HepG2 (cell line): ENCODE data around the gene TXNL4A. TPM values are rescaled to one million over a fixed set of nuclear protein-coding genes. Genes with fewer than 3 reads are reported as not detected.

Experiments used
- EHMT2 ChIP-seq: fragments of 200-600 bp; sonication (generic); IDR thresholded peaks from 2 replicates; pipeline ENCODE4 v1.7.0; 2017; ENCODE audit warnings: antibody characterized with exemption, low read depth, low read length, borderline replicate concordance
- GATAD2A ChIP-seq: IDR thresholded peaks from 2 replicates; pipeline ENCODE4 v1.6.1; 2016
- IRF2 ChIP-seq: IDR thresholded peaks from 2 replicates; pipeline ENCODE4 v1.6.1; 2018; ENCODE audit warnings: missing genetic modification reagents, missing compliant biosample characterization
- LCORL ChIP-seq, 2 experiments: fragments of 450-650 bp in 1 of 2; sonication (generic) in 1 of 2; formaldehyde crosslinking in 1 of 2; IDR thresholded peaks; 2 replicates each; pipeline versions ENCODE4 v1.5.0 to v1.6.1; 2017 to 2020; ENCODE audit warnings: antibody characterized with exemption in 1 of 2, missing genetic modification reagents in 1 of 2
- RXRB ChIP-seq: IDR thresholded peaks from 2 replicates; pipeline ENCODE4 v1.6.1; 2016; ENCODE audit warnings: borderline replicate concordance, missing genetic modification reagents, missing compliant biosample characterization
- SIN3A ChIP-seq: IDR thresholded peaks from 2 replicates; pipeline ENCODE4 v1.6.1; 2011; ENCODE audit warnings: low read depth, mild to moderate bottlenecking, control low read depth, low read length, borderline replicate concordance
- SP4 ChIP-seq: sonication (generic); formaldehyde crosslinking; IDR thresholded peaks from 2 replicates; pipeline ENCODE4 v1.8.1; 2023; ENCODE audit warnings: mild to moderate bottlenecking, missing genetic modification reagents
- ZNF616 ChIP-seq: sonication (generic); formaldehyde crosslinking; IDR thresholded peaks from 2 replicates; pipeline ENCODE4 v1.5.0; 2020; ENCODE audit warnings: low read depth, mild to moderate bottlenecking, missing genetic modification reagents
- polyA plus RNA-seq, 8 experiments: library from polyadenylated mRNA; depleted of rRNA in 3 of 8; stranded (reverse) in 7 of 8; unstranded in 1 of 8; fragments of >200 nt; fragmentation: Illumina TruSeq in 4 of 8; extraction: Trizol in 4 of 8; gene quantifications; 2 replicates each; pipeline versions ENCODE4 v1.2.1 to v1.2.3, GENCODE V29; 2011 to 2016; ENCODE audit warnings: low read depth in 4 of 8, missing spikeins in 1 of 8, mixed read lengths in 1 of 8; ENCODE audit not compliant: insufficient read depth in 1 of 8
- total RNA-seq, 5 experiments: library from RNA; depleted of rRNA; stranded (reverse); fragments of >200 nt; fragmentation: Illumina TruSeq; extraction: Trizol; gene quantifications; 2 replicates each; pipeline ENCODE4 v1.2.3, GENCODE V29; 2016; ENCODE audit warnings: low read depth in 1 of 5
- TF ChIP-seq, protein P1 (sequence below): sonication (generic); formaldehyde crosslinking; IDR thresholded peaks from 2 replicates; pipeline ENCODE4 v1.4.0; 2020; ENCODE audit warnings: missing genetic modification reagents
- TF ChIP-seq, protein P2 (sequence below): IDR thresholded peaks from 2 replicates; pipeline ENCODE4 v1.6.1; 2016; ENCODE audit warnings: missing genetic modification reagents, missing compliant biosample characterization
- TF ChIP-seq, protein P3 (sequence below): sonication (generic); formaldehyde crosslinking; IDR thresholded peaks from 2 replicates; pipeline ENCODE4 v1.5.0; 2020; ENCODE audit warnings: mild to moderate bottlenecking, missing genetic modification reagents, moderate library complexity
- TF ChIP-seq, protein P4 (sequence below): IDR thresholded peaks from 2 replicates; pipeline ENCODE4 v1.6.1; 2018; ENCODE audit warnings: missing genetic modification reagents
- TF ChIP-seq, protein P5 (sequence below): IDR thresholded peaks from 2 replicates; pipeline ENCODE4 v1.6.1; 2016
- TF ChIP-seq, protein P6 (sequence below): sonication (generic); formaldehyde crosslinking; IDR thresholded peaks from 2 replicates; pipeline ENCODE4 v1.5.1; 2020; ENCODE audit warnings: mild to moderate bottlenecking, missing genetic modification reagents, moderate library complexity

TXNL4A gene
- total and polyA plus RNA-seq, 2 of the 13 experiments (the other 11 are each of a cell fraction or from before 2014, with no cell fraction given), result 172 to 202 TPM

DNA sequence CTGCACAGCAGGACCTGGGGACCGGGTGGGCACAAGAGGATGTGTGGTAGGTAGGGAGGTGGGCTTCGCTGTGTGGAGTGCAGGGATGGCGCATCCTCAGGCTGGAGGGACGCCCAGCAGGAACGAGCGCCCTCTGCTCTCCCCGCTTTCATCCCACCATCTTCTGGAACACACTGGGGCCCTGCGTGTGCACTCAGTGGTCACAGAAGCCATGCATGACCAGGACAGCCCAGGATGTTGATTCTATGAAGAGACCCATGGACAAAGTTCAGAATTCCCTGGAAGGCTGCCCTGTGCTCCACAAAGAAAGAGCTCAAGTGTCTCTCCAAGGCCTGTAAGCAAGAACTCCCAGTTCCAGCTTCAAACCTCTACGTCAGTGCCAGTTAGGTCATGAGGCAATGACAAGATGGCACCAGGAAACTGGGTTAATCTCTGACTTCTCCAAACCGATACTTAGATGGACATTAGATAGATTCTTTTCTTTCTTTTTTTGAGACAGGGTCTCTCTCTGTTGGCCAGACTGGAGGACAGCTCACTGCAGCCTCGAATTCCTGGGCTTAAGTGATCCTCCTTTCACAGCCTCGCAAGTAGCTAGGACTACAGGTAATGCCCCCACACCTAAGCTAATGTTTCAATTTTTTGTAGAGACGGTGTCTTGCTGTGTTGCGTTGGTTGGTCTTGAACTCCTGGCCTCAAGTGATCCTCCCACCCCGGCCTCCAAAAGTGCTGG is 40.3 kb downstream of the TXNL4A start (continued):
- TF ChIP-seq LCORL (IDR thresholded peaks at IDR 0.05) (no peak), LCORL (CRISPR knock-in tag; IDR thresholded peaks at IDR 0.05) (peak; percentile 40; the same call in 1 of the 2 replicates), EHMT2 (0 out of 2 replicates have a peak, but pooled peaks have one; percentile 42), RXRB (CRISPR knock-in tag) (peak; percentile 82), SP4 (CRISPR knock-in tag) (no peak), ZNF616 (CRISPR knock-in tag) (no peak), GATAD2A (CRISPR knock-in tag) (peak; percentile 86), SIN3A (peak; percentile 39; the same call in 1 of the 2 replicates), IRF2 (peak; percentile 67)
- TF ChIP-seq, protein P1, sequence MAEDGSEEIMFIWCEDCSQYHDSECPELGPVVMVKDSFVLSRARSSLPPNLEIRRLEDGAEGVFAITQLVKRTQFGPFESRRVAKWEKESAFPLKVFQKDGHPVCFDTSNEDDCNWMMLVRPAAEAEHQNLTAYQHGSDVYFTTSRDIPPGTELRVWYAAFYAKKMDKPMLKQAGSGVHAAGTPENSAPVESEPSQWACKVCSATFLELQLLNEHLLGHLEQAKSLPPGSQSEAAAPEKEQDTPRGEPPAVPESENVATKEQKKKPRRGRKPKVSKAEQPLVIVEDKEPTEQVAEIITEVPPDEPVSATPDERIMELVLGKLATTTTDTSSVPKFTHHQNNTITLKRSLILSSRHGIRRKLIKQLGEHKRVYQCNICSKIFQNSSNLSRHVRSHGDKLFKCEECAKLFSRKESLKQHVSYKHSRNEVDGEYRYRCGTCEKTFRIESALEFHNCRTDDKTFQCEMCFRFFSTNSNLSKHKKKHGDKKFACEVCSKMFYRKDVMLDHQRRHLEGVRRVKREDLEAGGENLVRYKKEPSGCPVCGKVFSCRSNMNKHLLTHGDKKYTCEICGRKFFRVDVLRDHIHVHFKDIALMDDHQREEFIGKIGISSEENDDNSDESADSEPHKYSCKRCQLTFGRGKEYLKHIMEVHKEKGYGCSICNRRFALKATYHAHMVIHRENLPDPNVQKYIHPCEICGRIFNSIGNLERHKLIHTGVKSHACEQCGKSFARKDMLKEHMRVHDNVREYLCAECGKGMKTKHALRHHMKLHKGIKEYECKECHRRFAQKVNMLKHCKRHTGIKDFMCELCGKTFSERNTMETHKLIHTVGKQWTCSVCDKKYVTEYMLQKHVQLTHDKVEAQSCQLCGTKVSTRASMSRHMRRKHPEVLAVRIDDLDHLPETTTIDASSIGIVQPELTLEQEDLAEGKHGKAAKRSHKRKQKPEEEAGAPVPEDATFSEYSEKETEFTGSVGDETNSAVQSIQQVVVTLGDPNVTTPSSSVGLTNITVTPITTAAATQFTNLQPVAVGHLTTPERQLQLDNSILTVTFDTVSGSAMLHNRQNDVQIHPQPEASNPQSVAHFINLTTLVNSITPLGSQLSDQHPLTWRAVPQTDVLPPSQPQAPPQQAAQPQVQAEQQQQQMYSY (CRISPR knock-in tag), result no peak
- TF ChIP-seq, protein P2, sequence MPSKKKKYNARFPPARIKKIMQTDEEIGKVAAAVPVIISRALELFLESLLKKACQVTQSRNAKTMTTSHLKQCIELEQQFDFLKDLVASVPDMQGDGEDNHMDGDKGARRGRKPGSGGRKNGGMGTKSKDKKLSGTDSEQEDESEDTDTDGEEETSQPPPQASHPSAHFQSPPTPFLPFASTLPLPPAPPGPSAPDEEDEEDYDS (CRISPR knock-in tag), result 0 out of 2 replicates have a peak, but pooled peaks have one; percentile 32
- TF ChIP-seq, protein P3, sequence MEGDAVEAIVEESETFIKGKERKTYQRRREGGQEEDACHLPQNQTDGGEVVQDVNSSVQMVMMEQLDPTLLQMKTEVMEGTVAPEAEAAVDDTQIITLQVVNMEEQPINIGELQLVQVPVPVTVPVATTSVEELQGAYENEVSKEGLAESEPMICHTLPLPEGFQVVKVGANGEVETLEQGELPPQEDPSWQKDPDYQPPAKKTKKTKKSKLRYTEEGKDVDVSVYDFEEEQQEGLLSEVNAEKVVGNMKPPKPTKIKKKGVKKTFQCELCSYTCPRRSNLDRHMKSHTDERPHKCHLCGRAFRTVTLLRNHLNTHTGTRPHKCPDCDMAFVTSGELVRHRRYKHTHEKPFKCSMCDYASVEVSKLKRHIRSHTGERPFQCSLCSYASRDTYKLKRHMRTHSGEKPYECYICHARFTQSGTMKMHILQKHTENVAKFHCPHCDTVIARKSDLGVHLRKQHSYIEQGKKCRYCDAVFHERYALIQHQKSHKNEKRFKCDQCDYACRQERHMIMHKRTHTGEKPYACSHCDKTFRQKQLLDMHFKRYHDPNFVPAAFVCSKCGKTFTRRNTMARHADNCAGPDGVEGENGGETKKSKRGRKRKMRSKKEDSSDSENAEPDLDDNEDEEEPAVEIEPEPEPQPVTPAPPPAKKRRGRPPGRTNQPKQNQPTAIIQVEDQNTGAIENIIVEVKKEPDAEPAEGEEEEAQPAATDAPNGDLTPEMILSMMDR (CRISPR knock-in tag), result peak; percentile 42
- TF ChIP-seq, protein P4, sequence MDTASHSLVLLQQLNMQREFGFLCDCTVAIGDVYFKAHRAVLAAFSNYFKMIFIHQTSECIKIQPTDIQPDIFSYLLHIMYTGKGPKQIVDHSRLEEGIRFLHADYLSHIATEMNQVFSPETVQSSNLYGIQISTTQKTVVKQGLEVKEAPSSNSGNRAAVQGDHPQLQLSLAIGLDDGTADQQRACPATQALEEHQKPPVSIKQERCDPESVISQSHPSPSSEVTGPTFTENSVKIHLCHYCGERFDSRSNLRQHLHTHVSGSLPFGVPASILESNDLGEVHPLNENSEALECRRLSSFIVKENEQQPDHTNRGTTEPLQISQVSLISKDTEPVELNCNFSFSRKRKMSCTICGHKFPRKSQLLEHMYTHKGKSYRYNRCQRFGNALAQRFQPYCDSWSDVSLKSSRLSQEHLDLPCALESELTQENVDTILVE (CRISPR knock-in tag), result 0 out of 2 replicates have a peak, but pooled peaks have one; percentile 33
- TF ChIP-seq, protein P5, sequence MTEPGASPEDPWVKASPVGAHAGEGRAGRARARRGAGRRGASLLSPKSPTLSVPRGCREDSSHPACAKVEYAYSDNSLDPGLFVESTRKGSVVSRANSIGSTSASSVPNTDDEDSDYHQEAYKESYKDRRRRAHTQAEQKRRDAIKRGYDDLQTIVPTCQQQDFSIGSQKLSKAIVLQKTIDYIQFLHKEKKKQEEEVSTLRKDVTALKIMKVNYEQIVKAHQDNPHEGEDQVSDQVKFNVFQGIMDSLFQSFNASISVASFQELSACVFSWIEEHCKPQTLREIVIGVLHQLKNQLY (CRISPR knock-in tag), result peak; percentile 96
- TF ChIP-seq, protein P6, sequence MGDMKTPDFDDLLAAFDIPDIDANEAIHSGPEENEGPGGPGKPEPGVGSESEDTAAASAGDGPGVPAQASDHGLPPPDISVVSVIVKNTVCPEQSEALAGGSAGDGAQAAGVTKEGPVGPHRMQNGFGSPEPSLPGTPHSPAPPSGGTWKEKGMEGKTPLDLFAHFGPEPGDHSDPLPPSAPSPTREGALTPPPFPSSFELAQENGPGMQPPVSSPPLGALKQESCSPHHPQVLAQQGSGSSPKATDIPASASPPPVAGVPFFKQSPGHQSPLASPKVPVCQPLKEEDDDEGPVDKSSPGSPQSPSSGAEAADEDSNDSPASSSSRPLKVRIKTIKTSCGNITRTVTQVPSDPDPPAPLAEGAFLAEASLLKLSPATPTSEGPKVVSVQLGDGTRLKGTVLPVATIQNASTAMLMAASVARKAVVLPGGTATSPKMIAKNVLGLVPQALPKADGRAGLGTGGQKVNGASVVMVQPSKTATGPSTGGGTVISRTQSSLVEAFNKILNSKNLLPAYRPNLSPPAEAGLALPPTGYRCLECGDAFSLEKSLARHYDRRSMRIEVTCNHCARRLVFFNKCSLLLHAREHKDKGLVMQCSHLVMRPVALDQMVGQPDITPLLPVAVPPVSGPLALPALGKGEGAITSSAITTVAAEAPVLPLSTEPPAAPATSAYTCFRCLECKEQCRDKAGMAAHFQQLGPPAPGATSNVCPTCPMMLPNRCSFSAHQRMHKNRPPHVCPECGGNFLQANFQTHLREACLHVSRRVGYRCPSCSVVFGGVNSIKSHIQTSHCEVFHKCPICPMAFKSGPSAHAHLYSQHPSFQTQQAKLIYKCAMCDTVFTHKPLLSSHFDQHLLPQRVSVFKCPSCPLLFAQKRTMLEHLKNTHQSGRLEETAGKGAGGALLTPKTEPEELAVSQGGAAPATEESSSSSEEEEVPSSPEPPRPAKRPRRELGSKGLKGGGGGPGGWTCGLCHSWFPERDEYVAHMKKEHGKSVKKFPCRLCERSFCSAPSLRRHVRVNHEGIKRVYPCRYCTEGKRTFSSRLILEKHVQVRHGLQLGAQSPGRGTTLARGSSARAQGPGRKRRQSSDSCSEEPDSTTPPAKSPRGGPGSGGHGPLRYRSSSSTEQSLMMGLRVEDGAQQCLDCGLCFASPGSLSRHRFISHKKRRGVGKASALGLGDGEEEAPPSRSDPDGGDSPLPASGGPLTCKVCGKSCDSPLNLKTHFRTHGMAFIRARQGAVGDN (CRISPR knock-in tag), result peak; percentile 89
